Vagina (tissue), 2 donors: ENCODE data around the gene LAX1.

Experiments
- CTCF ChIP-seq, 3 experiments: fragments of 450-650 bp in 2 of 3; fragments of 200-600 bp in 1 of 3; sonication (generic) in 1 of 3; IDR thresholded peaks; one replicate each; pipeline ENCODE4 v1.5.1; 2017 to 2019; ENCODE audit warnings: antibody characterized with exemption in 3 of 3, mild to moderate bottlenecking in 2 of 3, moderate library complexity in 2 of 3
- POLR2A ChIP-seq, 2 donors: fragments of 450-650 bp; IDR thresholded peaks; one replicate each; pipeline ENCODE4 v1.6.1; 2017; ENCODE audit warnings: antibody characterized with exemption in 2 of 2, mild to moderate bottlenecking in 2 of 2, moderate library complexity in 2 of 2

- TF ChIP-seq CTCF (IDR thresholded peaks at IDR 0.05) (no peak), POLR2A (IDR thresholded peaks at IDR 0.05) (no peak)
Observed at GRCh38 chr1:203769505-203770343, 4.7 kb downstream of the LAX1 start.
